GM21825 (cell line): Measurements from ENCODE around the gene TMEM143.
A peak's percentile ranks its signal among the peaks of the same experiment; 100 is the strongest.
"Not testable (repeated sequence)": the region's sequence is repeated elsewhere in the genome, so short reads cannot be mapped to it uniquely, and the experiment has no call there.

ENCODE experiments used
- ATAC-seq: cut with Tn5 transposase; IDR thresholded peaks from one replicate; pipeline ENCODE4 v1.9.1; 2021; ENCODE audit warnings: mild to moderate bottlenecking, moderate library complexity; ENCODE audit not compliant: unreplicated experiment

The TMEM143 gene

DNA sequence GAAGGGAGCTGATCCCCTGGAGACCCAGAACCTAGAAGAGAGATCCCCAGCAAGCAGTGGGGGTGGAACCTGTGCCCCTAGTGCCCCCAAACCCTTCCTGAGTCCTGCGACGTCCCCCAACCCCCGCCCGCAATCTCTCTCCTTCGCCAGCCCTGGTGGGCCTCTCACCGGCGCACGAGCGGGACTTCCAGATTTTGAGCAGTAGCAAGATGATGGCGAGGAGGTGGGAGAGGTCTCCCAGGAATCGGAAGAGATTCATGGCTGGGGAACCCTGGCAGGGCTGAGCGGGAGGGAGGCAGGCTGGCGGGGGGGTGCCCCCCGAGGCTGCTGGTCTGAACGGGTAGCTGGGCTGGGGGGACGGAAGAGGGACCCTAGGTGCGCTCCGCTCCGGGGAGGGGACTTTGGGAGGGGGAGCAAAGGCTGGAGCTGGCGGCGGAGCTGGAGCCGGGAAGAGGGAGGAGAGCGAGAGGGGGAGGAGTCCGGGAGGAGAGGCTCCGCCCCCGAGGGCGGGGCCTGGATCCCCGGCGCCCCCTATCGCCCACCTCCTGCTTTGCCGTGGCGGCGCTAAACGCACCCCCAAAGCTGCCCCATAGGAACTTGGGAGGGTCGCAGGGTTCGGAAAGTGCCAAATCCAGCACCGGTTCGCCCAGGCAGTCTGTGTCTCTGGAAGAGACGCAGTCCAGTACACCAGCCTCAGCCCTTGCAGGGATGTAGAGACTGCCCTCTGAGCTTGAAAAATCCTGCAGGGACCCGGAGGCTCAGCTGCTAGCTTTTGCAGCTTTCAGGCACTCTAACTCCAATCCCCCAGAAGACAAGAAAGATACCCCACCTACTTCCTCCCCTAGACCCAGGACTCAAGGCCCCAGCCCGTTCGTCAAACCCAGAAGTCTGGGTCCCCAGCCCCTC, 27.6 kb upstream of the TMEM143 start, which contains the start of gene KDELR1:
TSS of gene KDELR1 (minus strand) at position 452 of the 906 bp plus-strand sequence. CDS start at position 259, 193 bp downstream.
- peak; percentile 77 for ATAC-seq

- peak; percentile 48 for ATAC-seq
Observed at GRCh38 chr19:48390188-48391099, 26.7 kb upstream of the TMEM143 start.

DNA sequence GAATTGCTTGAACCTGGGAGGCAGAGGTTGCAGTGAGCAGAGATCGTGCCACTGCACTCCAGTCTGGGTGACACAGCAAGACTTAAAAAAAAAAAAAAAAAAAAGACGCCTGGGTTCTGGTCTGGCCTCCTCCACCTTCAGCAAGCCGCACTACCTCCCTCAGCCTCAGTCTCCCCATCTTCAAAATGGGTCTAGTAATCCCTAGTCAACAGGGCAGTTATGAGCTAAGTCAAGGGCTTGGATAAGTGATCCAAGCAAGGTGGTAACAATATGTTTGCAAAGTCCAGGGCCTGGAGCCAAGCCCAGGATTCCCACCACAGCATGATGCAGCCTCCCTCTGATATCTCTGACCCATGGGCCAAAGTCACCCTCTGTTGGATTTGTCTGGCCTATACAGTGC, 23.2 kb upstream of the TMEM143 start:
- no peak for ATAC-seq

- ATAC-seq: no peak
Observed at GRCh38 chr19:48385461-48386087, 21.8 kb upstream of the TMEM143 start.

DNA sequence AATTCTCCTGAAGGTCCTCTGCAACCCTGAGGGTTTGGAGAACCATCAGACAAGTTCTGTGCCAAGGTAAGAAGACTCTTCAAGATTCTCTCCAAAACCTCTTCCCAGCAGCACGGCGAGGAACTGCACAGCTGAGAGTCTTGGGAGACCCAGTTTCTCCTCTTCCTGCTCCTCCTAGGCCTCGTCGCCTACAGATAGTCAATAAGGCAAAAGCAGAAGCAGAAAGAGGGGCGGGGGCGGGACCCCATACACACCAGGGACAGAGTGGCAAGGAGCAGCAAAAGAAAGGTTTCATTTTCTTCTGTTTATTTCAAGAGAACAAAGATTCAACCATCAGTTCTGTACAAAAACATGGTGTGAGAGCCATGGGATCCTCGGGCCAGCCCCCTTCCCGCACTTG, 18.5 kb upstream of the TMEM143 start:
- ATAC-seq: no peak

GRCh38 chr19:48381178-48381950, 17.6 kb upstream of the TMEM143 start:
- ATAC-seq: no peak

DNA sequence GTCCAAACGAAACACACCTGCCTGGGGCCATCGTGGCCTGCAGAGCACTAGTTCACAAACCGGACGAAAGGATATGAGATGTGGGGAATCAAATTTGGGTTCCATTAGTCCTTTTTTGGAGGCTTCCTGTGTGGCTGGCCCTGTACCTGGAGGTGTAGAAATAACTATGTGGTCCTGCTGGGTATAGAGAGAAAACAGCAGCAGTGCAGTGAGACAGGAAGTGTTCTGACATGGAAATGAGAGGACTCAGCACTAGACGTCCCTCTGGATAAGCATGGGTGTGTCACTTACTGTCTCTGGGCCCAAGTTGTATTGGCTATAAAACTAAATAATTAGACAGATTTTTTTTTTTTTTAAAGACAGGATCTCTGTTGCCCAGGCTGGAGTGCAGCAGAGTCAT, 15.3 kb upstream of the TMEM143 start:
- no peak for ATAC-seq

GRCh38 chr19:48378194-48378570, 14.4 kb upstream of the TMEM143 start:
- ATAC-seq: no peak

DNA sequence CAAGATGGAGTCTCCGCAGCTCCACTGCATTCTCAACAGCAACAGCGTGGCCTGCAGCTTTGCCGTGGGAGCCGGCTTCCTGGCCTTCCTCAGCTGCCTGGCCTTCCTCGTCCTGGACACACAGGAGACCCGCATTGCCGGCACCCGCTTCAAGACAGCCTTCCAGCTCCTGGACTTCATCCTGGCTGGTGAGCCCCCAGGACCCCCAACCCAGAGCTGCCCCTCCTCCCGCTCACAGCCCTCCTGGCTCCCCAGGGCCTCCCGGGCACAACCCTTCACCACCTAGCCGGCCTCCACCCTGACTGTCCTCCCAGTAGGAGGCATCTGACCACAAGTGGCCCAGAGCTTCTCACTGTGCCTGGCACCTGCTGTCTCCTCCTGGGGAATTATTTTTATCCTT, 9.8 kb upstream of the TMEM143 start:
- no peak for ATAC-seq

- ATAC-seq: no peak
Observed at GRCh38 chr19:48372904-48373303, 9.2 kb upstream of the TMEM143 start.

- ATAC-seq: not testable (repeated sequence)
Observed at GRCh38 chr19:48371771-48372170, 8.0 kb upstream of the TMEM143 start.

- ATAC-seq: no peak
Observed at GRCh38 chr19:48371367-48371766, 7.6 kb upstream of the TMEM143 start.

DNA sequence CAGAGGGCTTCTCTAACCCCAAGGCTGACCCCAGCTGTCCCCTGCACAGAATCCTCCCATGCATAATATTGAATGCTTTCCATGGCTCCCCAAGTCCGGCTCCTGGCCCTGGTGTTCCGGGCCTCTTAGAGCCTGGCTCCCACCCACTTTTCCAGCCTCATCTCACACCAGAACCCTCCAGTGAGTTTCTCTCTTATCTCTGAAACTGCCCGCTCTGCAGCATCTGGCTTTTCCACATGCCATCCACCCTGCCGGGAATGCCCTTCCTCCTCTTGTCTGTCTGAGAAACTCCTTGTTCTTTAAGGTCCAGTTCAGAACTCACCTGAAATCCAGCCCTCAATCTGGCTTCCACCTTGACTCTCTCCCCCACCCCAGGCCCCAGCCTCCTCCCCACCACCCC, 7.2 kb upstream of the TMEM143 start:
- no peak for ATAC-seq

- ATAC-seq: no peak
Observed at GRCh38 chr19:48368936-48369335, 5.2 kb upstream of the TMEM143 start.

DNA sequence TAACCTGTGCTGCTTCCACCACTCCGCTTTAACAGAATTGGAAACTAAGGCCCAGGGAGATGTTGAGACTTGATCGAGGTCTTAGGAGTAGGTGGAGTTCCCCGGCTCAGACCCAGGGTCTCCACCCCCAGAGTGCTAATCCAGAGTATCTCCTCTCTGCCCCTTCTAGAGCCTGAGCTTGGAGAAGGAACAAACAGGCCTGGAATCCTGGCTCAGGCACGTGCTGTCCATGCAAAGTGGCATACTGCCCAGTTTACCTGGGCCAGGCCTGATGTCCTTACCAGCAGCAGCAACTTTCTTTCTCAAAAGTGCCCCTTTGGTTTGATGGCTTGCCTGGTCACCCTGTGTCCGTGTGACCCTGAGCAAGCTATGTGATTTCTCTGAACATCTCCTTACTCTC, 4.1 kb upstream of the TMEM143 start:
- ATAC-seq: no peak

DNA sequence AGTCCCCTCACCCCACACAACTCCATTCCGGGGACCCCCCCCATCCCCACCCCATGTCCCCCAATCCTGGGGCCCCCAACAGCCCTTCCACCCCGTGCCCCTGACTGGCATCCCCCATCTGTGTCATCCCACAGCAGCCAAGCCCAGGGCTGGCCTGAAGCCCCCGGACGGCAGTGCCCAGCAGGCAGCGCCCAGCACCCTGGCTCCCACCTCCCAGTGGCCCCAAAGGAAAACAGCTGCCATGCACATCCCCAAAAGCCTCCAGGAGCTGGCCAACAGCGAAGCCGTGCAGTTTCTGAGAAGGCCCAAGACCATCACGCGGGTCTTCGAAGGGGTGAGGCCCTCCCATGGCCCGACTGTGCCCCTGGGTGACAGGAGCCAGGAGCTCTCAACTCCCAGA, 1.9 kb upstream of the TMEM143 start:
- no peak for ATAC-seq

GRCh38 chr19:48364598-48365348, 1.0 kb upstream of the TMEM143 start:
- ATAC-seq: no peak

- ATAC-seq: peak; percentile 10
Observed at GRCh38 chr19:48363500-48363809, 285 bp downstream of the TMEM143 start.

DNA sequence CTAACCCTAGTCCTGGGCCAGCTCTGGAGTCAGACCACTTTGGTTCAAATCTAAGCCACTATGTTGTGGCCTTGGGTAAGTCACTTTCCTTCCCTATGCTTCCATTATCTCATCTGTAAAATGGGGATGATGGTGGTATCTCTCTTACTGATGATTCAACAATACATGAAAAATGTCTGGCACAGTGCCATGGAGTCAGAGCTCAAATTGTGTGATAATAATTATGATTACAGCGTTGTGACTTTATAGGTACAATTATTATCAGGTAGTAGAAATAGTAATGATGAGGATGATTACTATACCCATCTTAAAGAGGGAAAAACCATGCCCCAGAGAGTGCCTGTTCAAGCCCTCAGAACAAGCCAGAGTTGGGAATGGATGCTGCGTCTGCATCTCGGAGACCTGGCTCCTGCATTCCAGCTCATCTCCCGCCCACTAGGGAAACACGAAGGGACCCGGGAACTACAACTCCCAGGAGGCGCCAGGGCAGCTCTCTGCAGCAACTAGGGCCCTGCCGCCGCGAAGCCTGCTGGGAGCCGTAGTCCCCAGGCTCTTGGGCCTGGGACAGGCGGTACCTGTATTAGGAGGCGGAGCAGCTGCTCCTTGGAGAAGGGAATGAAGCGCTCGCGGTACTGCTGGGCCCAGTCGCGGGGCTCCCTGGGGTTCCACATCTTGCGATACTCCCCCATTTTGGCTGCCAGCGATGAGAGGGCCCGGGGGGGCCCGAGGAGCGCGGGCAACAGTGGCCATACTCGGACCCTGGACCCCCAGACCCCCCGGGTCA, 832 bp downstream of the TMEM143 start:
- peak; percentile 55 for ATAC-seq
